HepG2 (cell line): ENCODE measurements around the gene WRAP73. TPM values are rescaled to one million over a fixed set of nuclear protein-coding genes. Genes with fewer than 3 reads are reported as not detected.

Experiments
- CENPT ChIP-seq: sonication (generic); formaldehyde crosslinking; IDR thresholded peaks from 2 replicates; pipeline ENCODE4 v1.8.0; 2022; ENCODE audit warnings: low read depth, mild to moderate bottlenecking, moderate library complexity, missing genetic modification reagents
- DMAP1 ChIP-seq: IDR thresholded peaks from 2 replicates; pipeline ENCODE4 v1.6.1; 2016
- FOXK1 ChIP-seq: sonication (generic); formaldehyde crosslinking; IDR thresholded peaks from 2 replicates; pipeline ENCODE4 v1.4.0; 2020; ENCODE audit warnings: low read depth, missing genetic modification reagents, borderline replicate concordance
- IRX3 ChIP-seq: sonication (generic); formaldehyde crosslinking; IDR thresholded peaks from 2 replicates; pipeline ENCODE4 v1.8.1; 2023; ENCODE audit warnings: mild to moderate bottlenecking, low read depth, missing genetic modification reagents, borderline replicate concordance
- KMT2B ChIP-seq: IDR thresholded peaks from 2 replicates; pipeline ENCODE4 v1.6.1; 2016; ENCODE audit warnings: missing genetic modification reagents, missing compliant biosample characterization
- MEIS2 ChIP-seq: sonication (generic); formaldehyde crosslinking; IDR thresholded peaks from 2 replicates; pipeline ENCODE4 v1.9.0; 2021; ENCODE audit warnings: mild to moderate bottlenecking, missing genetic modification reagents
- NONO ChIP-seq, 2 experiments: fragments of 450-650 bp in 1 of 2; sonication (generic) in 1 of 2; formaldehyde crosslinking in 1 of 2; IDR thresholded peaks in 1 of 2; conservative IDR thresholded peaks in 1 of 2; 2 replicates each; pipeline versions ENCODE4 v1.6.1 to v1.8.0; 2017 to 2022; ENCODE audit warnings: mild to moderate bottlenecking in 1 of 2, missing genetic modification reagents in 1 of 2, moderate library complexity in 1 of 2
- PITX1 ChIP-seq: sonication (generic); formaldehyde crosslinking; IDR thresholded peaks from 2 replicates; pipeline ENCODE4 v1.5.1; 2020; ENCODE audit warnings: mild to moderate bottlenecking, missing genetic modification reagents
- PRMT3 ChIP-seq: sonication (generic); formaldehyde crosslinking; IDR thresholded peaks from 2 replicates; pipeline ENCODE4 v1.8.1; 2022; ENCODE audit warnings: low read depth, mild to moderate bottlenecking, moderate library complexity, missing genetic modification reagents, borderline replicate concordance
- SATB2 ChIP-seq: sonication (generic); formaldehyde crosslinking; IDR thresholded peaks from 2 replicates; pipeline ENCODE4 v1.5.0; 2020; ENCODE audit warnings: missing genetic modification reagents
- TBX2 ChIP-seq: sonication (generic); formaldehyde crosslinking; IDR thresholded peaks from 2 replicates; pipeline ENCODE4 v1.5.0; 2020; ENCODE audit warnings: missing genetic modification reagents, mild to moderate bottlenecking, borderline replicate concordance
- TCF12 ChIP-seq, 2 experiments: fragments of 450-650 bp in 1 of 2; sonication (generic) in 1 of 2; formaldehyde crosslinking in 1 of 2; IDR thresholded peaks; 2 replicates each; pipeline versions ENCODE4 v1.6.1 to v1.8.0; 2017 to 2022; ENCODE audit warnings: antibody characterized with exemption in 1 of 2, mild to moderate bottlenecking in 1 of 2, missing genetic modification reagents in 1 of 2, moderate library complexity in 1 of 2
- ZBTB7B ChIP-seq: sonication (generic); formaldehyde crosslinking; IDR thresholded peaks from 2 replicates; pipeline ENCODE4 v1.4.0; 2020; ENCODE audit warnings: missing genetic modification reagents
- ZNF12 ChIP-seq: sonication (generic); formaldehyde crosslinking; IDR thresholded peaks from 2 replicates; pipeline ENCODE4 v1.5.0; 2020; ENCODE audit warnings: missing genetic modification reagents
- polyA plus RNA-seq, 8 experiments: library from polyadenylated mRNA; depleted of rRNA in 3 of 8; stranded (reverse) in 7 of 8; unstranded in 1 of 8; fragments of >200 nt; fragmentation: Illumina TruSeq in 4 of 8; extraction: Trizol in 4 of 8; gene quantifications; 2 replicates each; pipeline versions ENCODE4 v1.2.1 to v1.2.3, GENCODE V29; 2011 to 2016; ENCODE audit warnings: low read depth in 4 of 8, missing spikeins in 1 of 8, mixed read lengths in 1 of 8; ENCODE audit not compliant: insufficient read depth in 1 of 8
- total RNA-seq, 5 experiments: library from RNA; depleted of rRNA; stranded (reverse); fragments of >200 nt; fragmentation: Illumina TruSeq; extraction: Trizol; gene quantifications; 2 replicates each; pipeline ENCODE4 v1.2.3, GENCODE V29; 2016; ENCODE audit warnings: low read depth in 1 of 5
- TF ChIP-seq, protein P1 (sequence below): sonication (generic); formaldehyde crosslinking; IDR thresholded peaks from 2 replicates; pipeline ENCODE4 v1.4.0; 2020; ENCODE audit warnings: missing genetic modification reagents
- TF ChIP-seq, protein P2 (sequence below): sonication (generic); formaldehyde crosslinking; conservative IDR thresholded peaks from 2 replicates; pipeline ENCODE4 v1.8.1; 2023; ENCODE audit warnings: missing genetic modification reagents
- TF ChIP-seq, protein P3 (sequence below): sonication (generic); formaldehyde crosslinking; IDR thresholded peaks from 2 replicates; pipeline ENCODE4 v1.5.0; 2020; ENCODE audit warnings: mild to moderate bottlenecking, missing genetic modification reagents

The WRAP73 gene
- total and polyA plus RNA-seq, 2 of the 13 experiments (the other 11 are each of a cell fraction or from before 2014, with no cell fraction given) = 18.1 to 40.4 TPM

DNA sequence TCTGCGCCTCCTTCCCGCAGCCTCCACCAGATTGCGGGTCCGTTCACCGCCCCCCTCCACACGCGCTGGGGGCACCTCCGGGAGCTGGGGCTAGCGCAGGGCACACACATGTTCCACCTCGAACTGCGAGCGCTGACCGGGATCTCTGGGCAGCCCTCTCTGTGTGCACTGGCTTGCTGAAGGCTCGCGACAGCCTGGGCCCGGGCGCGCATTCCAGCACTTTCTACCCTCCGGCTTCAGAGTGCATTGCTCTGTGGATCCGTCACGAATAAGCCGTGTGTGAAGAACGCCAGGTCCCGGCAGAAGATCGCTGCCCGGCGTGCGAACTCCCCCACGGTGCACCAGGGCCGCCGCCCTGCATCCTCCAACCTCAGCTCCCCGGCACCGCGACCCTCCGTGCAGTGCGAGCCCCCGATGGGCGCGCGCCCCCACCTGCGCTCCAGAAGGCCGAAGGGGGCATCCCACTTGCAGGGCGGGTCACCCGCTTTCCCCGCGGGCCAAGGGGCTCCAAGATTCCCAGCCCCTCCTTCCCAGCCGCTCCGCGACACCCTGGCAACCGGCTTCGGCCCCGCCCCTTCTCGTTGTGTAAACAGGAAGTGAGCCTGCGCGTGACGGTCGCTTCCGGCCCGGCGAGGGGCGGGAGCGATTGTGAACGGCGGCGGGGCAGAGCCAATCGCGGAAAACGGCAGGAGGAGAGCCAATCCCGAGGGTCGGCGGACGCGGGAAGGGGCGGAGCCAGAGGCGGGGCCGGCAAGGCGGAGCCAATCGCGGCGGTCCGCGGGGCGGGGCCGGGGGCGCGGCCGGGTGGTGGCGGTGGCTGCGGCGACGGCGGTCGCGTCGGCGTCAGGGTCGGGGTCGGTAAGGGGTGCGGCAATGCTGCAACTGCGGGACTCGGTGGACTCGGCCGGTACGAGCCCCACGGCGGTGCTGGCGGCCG is 25.4 kb downstream of the WRAP73 start, which contains the start of gene TPRG1L (continued):
- TF ChIP-seq ZNF12 (CRISPR knock-in tag) = no peak
- TF ChIP-seq TBX2 = peak; percentile 36; the same call in 1 of the 2 replicates
- TF ChIP-seq MEIS2 = peak; percentile 21; the same call in 1 of the 2 replicates
- TF ChIP-seq NONO (IDR thresholded peaks at IDR 0.05) = no peak
- TF ChIP-seq NONO (CRISPR knock-in tag; conservative IDR thresholded peaks at IDR 0.05) = peak; percentile 56; the same call in 1 of the 2 replicates
- TF ChIP-seq DMAP1 = peak; percentile 42
- peak; percentile 98 for TF ChIP-seq FOXK1 (CRISPR knock-in tag)
- TF ChIP-seq, protein P1, sequence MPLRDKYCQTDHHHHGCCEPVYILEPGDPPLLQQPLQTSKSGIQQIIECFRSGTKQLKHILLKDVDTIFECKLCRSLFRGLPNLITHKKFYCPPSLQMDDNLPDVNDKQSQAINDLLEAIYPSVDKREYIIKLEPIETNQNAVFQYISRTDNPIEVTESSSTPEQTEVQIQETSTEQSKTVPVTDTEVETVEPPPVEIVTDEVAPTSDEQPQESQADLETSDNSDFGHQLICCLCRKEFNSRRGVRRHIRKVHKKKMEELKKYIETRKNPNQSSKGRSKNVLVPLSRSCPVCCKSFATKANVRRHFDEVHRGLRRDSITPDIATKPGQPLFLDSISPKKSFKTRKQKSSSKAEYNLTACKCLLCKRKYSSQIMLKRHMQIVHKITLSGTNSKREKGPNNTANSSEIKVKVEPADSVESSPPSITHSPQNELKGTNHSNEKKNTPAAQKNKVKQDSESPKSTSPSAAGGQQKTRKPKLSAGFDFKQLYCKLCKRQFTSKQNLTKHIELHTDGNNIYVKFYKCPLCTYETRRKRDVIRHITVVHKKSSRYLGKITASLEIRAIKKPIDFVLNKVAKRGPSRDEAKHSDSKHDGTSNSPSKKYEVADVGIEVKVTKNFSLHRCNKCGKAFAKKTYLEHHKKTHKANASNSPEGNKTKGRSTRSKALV (CRISPR knock-in tag) = peak; percentile 71; the same call in 1 of the 2 replicates
- no peak for TF ChIP-seq CENPT (CRISPR knock-in tag)
- TF ChIP-seq TCF12 (IDR thresholded peaks at IDR 0.05) = no peak
- no peak for TF ChIP-seq TCF12 (CRISPR knock-in tag; IDR thresholded peaks at IDR 0.05)
- TF ChIP-seq, protein P2, sequence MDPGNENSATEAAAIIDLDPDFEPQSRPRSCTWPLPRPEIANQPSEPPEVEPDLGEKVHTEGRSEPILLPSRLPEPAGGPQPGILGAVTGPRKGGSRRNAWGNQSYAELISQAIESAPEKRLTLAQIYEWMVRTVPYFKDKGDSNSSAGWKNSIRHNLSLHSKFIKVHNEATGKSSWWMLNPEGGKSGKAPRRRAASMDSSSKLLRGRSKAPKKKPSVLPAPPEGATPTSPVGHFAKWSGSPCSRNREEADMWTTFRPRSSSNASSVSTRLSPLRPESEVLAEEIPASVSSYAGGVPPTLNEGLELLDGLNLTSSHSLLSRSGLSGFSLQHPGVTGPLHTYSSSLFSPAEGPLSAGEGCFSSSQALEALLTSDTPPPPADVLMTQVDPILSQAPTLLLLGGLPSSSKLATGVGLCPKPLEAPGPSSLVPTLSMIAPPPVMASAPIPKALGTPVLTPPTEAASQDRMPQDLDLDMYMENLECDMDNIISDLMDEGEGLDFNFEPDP = no peak
- peak; percentile 62; the same call in 1 of the 2 replicates for TF ChIP-seq PITX1 (CRISPR knock-in tag)
- TF ChIP-seq, protein P3, sequence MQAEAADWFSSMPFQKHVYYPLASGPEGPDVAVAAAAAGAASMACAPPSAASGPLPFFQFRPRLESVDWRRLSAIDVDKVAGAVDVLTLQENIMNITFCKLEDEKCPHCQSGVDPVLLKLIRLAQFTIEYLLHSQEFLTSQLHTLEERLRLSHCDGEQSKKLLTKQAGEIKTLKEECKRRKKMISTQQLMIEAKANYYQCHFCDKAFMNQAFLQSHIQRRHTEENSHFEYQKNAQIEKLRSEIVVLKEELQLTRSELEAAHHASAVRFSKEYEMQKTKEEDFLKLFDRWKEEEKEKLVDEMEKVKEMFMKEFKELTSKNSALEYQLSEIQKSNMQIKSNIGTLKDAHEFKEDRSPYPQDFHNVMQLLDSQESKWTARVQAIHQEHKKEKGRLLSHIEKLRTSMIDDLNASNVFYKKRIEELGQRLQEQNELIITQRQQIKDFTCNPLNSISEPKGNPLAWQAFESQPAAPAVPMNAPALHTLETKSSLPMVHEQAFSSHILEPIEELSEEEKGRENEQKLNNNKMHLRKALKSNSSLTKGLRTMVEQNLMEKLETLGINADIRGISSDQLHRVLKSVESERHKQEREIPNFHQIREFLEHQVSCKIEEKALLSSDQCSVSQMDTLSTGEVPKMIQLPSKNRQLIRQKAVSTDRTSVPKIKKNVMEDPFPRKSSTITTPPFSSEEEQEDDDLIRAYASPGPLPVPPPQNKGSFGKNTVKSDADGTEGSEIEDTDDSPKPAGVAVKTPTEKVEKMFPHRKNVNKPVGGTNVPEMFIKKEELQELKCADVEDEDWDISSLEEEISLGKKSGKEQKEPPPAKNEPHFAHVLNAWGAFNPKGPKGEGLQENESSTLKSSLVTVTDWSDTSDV (CRISPR knock-in tag) = peak; percentile 79; the same call in 1 of the 2 replicates
- TF ChIP-seq IRX3 (CRISPR knock-in tag) = no peak
- 0 out of 2 replicates have a peak, but pooled peaks have one; percentile 36 for TF ChIP-seq PRMT3
- TF ChIP-seq ZBTB7B = peak; percentile 54; the same call in 1 of the 2 replicates
- peak; percentile 44; the same call in 1 of the 2 replicates for TF ChIP-seq KMT2B (CRISPR knock-in tag)
- TF ChIP-seq SATB2 (CRISPR knock-in tag) = no peak
